GM23338 (cell line): ENCODE measurements around the gene EBPL. TPM values are rescaled to one million over a fixed set of nuclear protein-coding genes. Genes with fewer than 3 reads are reported as not detected.
"Not testable (repeated sequence)": the region's sequence is repeated elsewhere in the genome, so short reads cannot be mapped to it uniquely, and the experiment has no call there.

Source experiments
- ATAC-seq: fragments of 200-7000 bp; cut with Tn5 transposase; 3 replicates; pipeline ENCODE4 v1.9.1; 2020
- DNase-seq: peaks from one replicate; pipeline ENCODE4 v3.0.0-alpha.2; 2015; ENCODE audit warnings: low spot score
- H2AFZ ChIP-seq: fragments of 200-600 bp; sonication (generic); 2 replicates; pipeline ENCODE4 v1.8.0; 2016; ENCODE audit warnings: antibody characterized with exemption, mild to moderate bottlenecking, moderate library complexity
- H3F3A ChIP-seq: fragments of 200-600 bp; sonication (generic); replicated peaks from 2 replicates; pipeline ENCODE4 v1.8.0; 2017; ENCODE audit warnings: antibody characterized with exemption, mixed run types, low read depth
- H3K27ac ChIP-seq: fragments of 200-600 bp; sonication (generic); 2 replicates; pipeline ENCODE4 v1.6.1; 2016; ENCODE audit warnings: low read depth
- H3K27me3 ChIP-seq: fragments of 200-600 bp; sonication (generic); 2 replicates; pipeline ENCODE4 v1.8.0; 2016; ENCODE audit warnings: mild to moderate bottlenecking, mixed run types, moderate library complexity; ENCODE audit not compliant: insufficient read depth
- H3K36me3 ChIP-seq: fragments of 200-600 bp; sonication (generic); 2 replicates; pipeline ENCODE4 v1.8.0; 2016; ENCODE audit warnings: mild to moderate bottlenecking; ENCODE audit not compliant: insufficient read depth
- H3K4me1 ChIP-seq: fragments of 200-600 bp; sonication (generic); 2 replicates; pipeline ENCODE4 v1.8.0; 2016; ENCODE audit warnings: mild to moderate bottlenecking, moderate library complexity; ENCODE audit not compliant: insufficient read depth
- H3K4me2 ChIP-seq: fragments of 200-600 bp; sonication (generic); 2 replicates; pipeline ENCODE4 v1.7.1; 2017; ENCODE audit warnings: mixed run types
- H3K4me3 ChIP-seq: fragments of 200-600 bp; sonication (generic); 2 replicates; pipeline ENCODE4 v1.6.1; 2016; ENCODE audit warnings: mixed run types
- H3K79me2 ChIP-seq: fragments of 200-600 bp; sonication (generic); replicated peaks from 2 replicates; pipeline ENCODE4 v1.8.0; 2017; ENCODE audit warnings: mild to moderate bottlenecking; ENCODE audit not compliant: insufficient read depth
- H3K9me2 ChIP-seq: fragments of 200-600 bp; sonication (generic); 2 replicates; pipeline ENCODE4 v1.8.0; 2017; ENCODE audit not compliant: insufficient read depth
- H4K20me1 ChIP-seq: fragments of 200-600 bp; sonication (generic); replicated peaks from 2 replicates; pipeline ENCODE4 v1.8.0; 2017; ENCODE audit warnings: mild to moderate bottlenecking; ENCODE audit not compliant: insufficient read depth
- H3K27ac Mint-ChIP-seq: 2 replicates; pipeline ENCODE4 v1.8.0; 2020; ENCODE audit warnings: inconsistent platforms, mild to moderate bottlenecking, moderate library complexity, mixed read lengths
- H3K27me3 Mint-ChIP-seq: 3 replicates; pipeline ENCODE4 v1.8.0; 2022; ENCODE audit warnings: low read depth, mild to moderate bottlenecking, moderate library complexity, mixed read lengths, inconsistent platforms; ENCODE audit not compliant: insufficient read depth, poor library complexity
- H3K36me3 Mint-ChIP-seq: 3 replicates; pipeline ENCODE4 v1.8.0; 2021; ENCODE audit warnings: low read depth, mild to moderate bottlenecking, inconsistent platforms, moderate library complexity, mixed read lengths
- H3K4me1 Mint-ChIP-seq: 3 replicates; pipeline ENCODE4 v1.8.0; 2020; ENCODE audit warnings: mild to moderate bottlenecking, inconsistent platforms, mixed read lengths
- H3K4me3 Mint-ChIP-seq: 3 replicates; pipeline ENCODE4 v1.8.0; 2021; ENCODE audit warnings: moderate library complexity, mild to moderate bottlenecking, inconsistent platforms, mixed read lengths
- H3K9me3 Mint-ChIP-seq: 3 replicates; pipeline ENCODE4 v1.8.0; 2020; ENCODE audit warnings: moderate library complexity, mild to moderate bottlenecking, inconsistent platforms, mixed read lengths
- CREB1 ChIP-seq: fragments of 250-450 bp; sonication (Bioruptor Pico); IDR thresholded peaks from 2 replicates; pipeline ENCODE4 v1.5.0; 2020; ENCODE audit warnings: low read depth, mild to moderate bottlenecking, moderate library complexity
- EZH2 ChIP-seq: fragments of 200-600 bp; sonication (generic); IDR thresholded peaks from one replicate; pipeline ENCODE4 v1.8.0; 2017; ENCODE audit warnings: antibody characterized with exemption, mild to moderate bottlenecking, low read depth; ENCODE audit not compliant: unreplicated experiment
- EZH2phosphoT487 ChIP-seq: fragments of 200-600 bp; sonication (generic); IDR thresholded peaks from one replicate; pipeline ENCODE4 v1.8.1; 2018; ENCODE audit warnings: antibody characterized with exemption; ENCODE audit not compliant: unreplicated experiment
- JUNB ChIP-seq: IDR thresholded peaks from one replicate; pipeline ENCODE4 v1.6.1; 2016; ENCODE audit warnings: antibody characterized with exemption; ENCODE audit not compliant: unreplicated experiment
- NANOG ChIP-seq: IDR thresholded peaks from 2 replicates; pipeline ENCODE4 v1.6.1; 2016; ENCODE audit warnings: antibody characterized with exemption, borderline replicate concordance
- POLR2AphosphoS5 ChIP-seq: IDR thresholded peaks from 2 replicates; pipeline ENCODE4 v1.6.1; 2016; ENCODE audit warnings: antibody characterized with exemption, low read depth
- STAT1 ChIP-seq: IDR thresholded peaks from one replicate; pipeline ENCODE4 v1.6.1; 2016; ENCODE audit warnings: antibody characterized with exemption; ENCODE audit not compliant: unreplicated experiment
- ZNF114 ChIP-seq: fragments of 250-450 bp; sonication (Bioruptor Pico); IDR thresholded peaks from 2 replicates; pipeline ENCODE4 v1.5.0; 2020; ENCODE audit warnings: mild to moderate bottlenecking, moderate library complexity
- ZNF331 ChIP-seq: fragments of 250-450 bp; sonication (Bioruptor Pico); IDR thresholded peaks from 2 replicates; pipeline ENCODE4 v1.5.0; 2020; ENCODE audit warnings: low read depth, mild to moderate bottlenecking, moderate library complexity
- polyA plus RNA-seq: library from polyadenylated mRNA; unstranded; fragments of >200 nt; fragmentation: Nextera tagmentation; extraction: Ambion mirVana; gene quantifications from 2 replicates; pipeline ENCODE4 v1.2.1, GENCODE V29; 2016
- total RNA-seq: library from RNA; depleted of rRNA; stranded (reverse); fragments of >200 nt; shearing (Covaris generic); gene quantifications from 2 replicates; pipeline ENCODE4 v1.2.3, GENCODE V29; 2014
- TF ChIP-seq, protein P1 (sequence below): IDR thresholded peaks from one replicate; pipeline ENCODE4 v1.6.1; 2018; ENCODE audit warnings: antibody characterized with exemption; ENCODE audit not compliant: unreplicated experiment

Gene EBPL
- total and polyA plus RNA-seq, 2 experiments from 2014 or later, result 231 to 245 TPM

DNA sequence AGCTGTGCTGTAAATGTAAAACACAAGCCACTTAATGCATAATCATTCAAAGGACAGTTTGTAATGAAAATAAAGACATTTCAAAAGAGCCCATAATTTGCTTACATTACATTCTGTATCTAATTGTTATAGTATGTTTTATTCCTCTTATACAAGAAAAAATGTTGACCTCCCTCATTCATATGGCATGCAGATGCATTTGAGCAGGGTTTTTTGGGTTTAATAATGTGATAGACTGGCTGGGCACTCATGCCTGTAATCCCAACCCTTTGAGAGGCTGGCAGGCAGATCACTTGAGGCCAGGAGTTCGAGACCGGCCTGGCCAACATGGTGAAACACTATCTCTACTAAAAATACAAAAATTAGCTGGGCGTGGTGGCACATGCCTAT, 74.6 kb downstream of the EBPL start:
- Mint-ChIP-seq H3K36me3 (no peaks in the 10 kb centered on the region), H3K27ac (no peak overlapping the region), H3K4me3 (no peak overlapping the region), H3K9me3 (no peaks in the 10 kb centered on the region), H3K27me3 (no peaks in the 10 kb centered on the region), H3K4me1 (no peaks in the 10 kb centered on the region)
- H3K9me2 ChIP-seq, result no peaks in the 10 kb centered on the region
- no peaks in the 10 kb centered on the region for H3K27me3 ChIP-seq
- H3K27ac ChIP-seq, result no peak overlapping the region
- no peak overlapping the region for H3K4me3 ChIP-seq
- no peak overlapping the region for H3K4me2 ChIP-seq
- H3K79me2 ChIP-seq, result no peaks in the 10 kb centered on the region
- no peaks in the 10 kb centered on the region for H3K36me3 ChIP-seq
- H4K20me1 ChIP-seq, result no peaks in the 10 kb centered on the region
- H3K4me1 ChIP-seq, result no peaks in the 10 kb centered on the region
- no peaks in the 10 kb centered on the region for H3F3A ChIP-seq
- DNase-seq (no peak), ATAC-seq (no peak)
- H2AFZ ChIP-seq, result no peak overlapping the region
- TF ChIP-seq STAT1 (no peak), ZNF114 (CRISPR knock-in tag) (no peak), JUNB (no peak), EZH2phosphoT487 (no peak), ZNF331 (no peak), POLR2AphosphoS5 (no peak), CREB1 (no peak), EZH2 (no peak)

DNA sequence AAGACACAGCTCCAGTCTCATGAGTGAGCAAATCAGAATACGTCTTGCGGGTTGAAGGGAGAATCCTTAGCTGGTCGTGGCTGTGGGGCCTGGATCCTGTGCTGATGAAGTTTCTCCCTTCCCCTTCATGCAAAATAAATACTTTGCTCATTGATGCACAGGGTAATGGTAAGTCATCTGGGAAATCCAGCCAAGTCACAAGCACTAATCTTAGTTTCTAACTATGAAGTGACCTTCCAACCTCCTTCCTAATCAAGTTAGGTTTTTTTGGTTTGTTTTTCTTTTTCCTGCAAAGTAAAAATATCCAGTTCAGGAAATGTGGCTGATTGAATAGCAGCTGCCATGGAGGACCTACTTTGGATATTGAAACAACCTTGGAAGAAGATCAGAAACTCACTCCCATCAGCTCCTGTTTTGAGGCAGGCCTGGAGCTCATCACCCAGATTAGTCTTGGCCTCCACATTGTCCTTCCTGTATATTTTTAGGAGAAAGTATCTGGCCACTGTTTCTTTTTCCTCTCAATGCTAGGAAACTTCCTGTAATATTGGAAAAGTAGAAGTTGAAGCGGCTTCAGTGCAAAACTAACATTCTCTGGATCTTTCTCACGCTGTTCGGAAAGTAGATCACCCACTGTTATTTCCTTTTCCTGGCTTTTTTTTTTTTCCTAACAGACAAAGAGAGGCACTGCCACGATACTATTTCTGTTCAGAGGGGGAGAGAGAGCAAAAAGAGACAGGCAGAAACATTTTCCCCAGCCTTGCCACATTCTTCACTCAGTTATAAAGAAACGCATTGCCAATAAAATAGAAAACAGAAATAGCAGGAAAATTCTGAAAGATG, 75.2 kb downstream of the EBPL start:
- no peak for ATAC-seq
- Mint-ChIP-seq H3K4me1 (no peaks in the 10 kb centered on the region), H3K4me3 (no peak overlapping the region), H3K27ac (no peak overlapping the region), H3K36me3 (no peaks in the 10 kb centered on the region), H3K27me3 (no peaks in the 10 kb centered on the region), H3K9me3 (no peaks in the 10 kb centered on the region)
- H3K9me2 ChIP-seq, result no peaks in the 10 kb centered on the region
- H2AFZ ChIP-seq, result peak overlapping the region; percentile 52
- no peak overlapping the region for H3K27ac ChIP-seq
- no peaks in the 10 kb centered on the region for H3K27me3 ChIP-seq
- no peak overlapping the region for H3K4me2 ChIP-seq
- DNase-seq, result no peak
- H3K4me1 ChIP-seq, result no peaks in the 10 kb centered on the region
- no peaks in the 10 kb centered on the region for H3K79me2 ChIP-seq
- no peaks in the 10 kb centered on the region for H3K36me3 ChIP-seq
- TF ChIP-seq EZH2phosphoT487, result no peak
- TF ChIP-seq JUNB, result no peak
- no peak for TF ChIP-seq NANOG
- TF ChIP-seq CREB1, result no peak
- no peak for TF ChIP-seq ZNF114 (CRISPR knock-in tag)
- TF ChIP-seq EZH2, result no peak
- TF ChIP-seq, protein P1, sequence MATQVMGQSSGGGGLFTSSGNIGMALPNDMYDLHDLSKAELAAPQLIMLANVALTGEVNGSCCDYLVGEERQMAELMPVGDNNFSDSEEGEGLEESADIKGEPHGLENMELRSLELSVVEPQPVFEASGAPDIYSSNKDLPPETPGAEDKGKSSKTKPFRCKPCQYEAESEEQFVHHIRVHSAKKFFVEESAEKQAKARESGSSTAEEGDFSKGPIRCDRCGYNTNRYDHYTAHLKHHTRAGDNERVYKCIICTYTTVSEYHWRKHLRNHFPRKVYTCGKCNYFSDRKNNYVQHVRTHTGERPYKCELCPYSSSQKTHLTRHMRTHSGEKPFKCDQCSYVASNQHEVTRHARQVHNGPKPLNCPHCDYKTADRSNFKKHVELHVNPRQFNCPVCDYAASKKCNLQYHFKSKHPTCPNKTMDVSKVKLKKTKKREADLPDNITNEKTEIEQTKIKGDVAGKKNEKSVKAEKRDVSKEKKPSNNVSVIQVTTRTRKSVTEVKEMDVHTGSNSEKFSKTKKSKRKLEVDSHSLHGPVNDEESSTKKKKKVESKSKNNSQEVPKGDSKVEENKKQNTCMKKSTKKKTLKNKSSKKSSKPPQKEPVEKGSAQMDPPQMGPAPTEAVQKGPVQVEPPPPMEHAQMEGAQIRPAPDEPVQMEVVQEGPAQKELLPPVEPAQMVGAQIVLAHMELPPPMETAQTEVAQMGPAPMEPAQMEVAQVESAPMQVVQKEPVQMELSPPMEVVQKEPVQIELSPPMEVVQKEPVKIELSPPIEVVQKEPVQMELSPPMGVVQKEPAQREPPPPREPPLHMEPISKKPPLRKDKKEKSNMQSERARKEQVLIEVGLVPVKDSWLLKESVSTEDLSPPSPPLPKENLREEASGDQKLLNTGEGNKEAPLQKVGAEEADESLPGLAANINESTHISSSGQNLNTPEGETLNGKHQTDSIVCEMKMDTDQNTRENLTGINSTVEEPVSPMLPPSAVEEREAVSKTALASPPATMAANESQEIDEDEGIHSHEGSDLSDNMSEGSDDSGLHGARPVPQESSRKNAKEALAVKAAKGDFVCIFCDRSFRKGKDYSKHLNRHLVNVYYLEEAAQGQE, result no peak
- TF ChIP-seq POLR2AphosphoS5, result no peak
- no peaks in the 10 kb centered on the region for H3F3A ChIP-seq
- no peaks in the 10 kb centered on the region for H4K20me1 ChIP-seq
- H3K4me3 ChIP-seq, result no peak overlapping the region

DNA sequence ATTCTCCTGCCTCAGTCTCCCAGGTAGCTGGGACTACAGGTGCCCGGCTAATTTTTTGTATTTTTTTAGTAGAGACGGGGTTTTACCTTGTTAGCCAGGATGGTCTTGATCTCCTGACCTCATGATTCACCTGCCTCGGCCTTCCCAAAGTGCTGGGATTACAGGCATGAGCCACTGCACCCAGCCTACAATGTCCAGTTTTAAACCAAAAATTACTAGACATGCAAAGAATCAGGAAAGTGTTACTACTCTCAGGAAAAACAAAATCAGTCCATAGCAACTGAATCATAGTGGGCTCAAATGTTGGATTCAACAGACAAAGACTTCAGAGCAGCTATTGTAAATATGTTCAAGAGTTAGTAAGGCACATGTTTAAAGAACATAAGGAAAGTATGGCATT, 79.2 kb downstream of the EBPL start:
- not testable (repeated sequence) for H3K4me3 ChIP-seq, H3K36me3 ChIP-seq, H3K27ac Mint-ChIP-seq, H3K36me3 Mint-ChIP-seq, H4K20me1 ChIP-seq, H3K27me3 Mint-ChIP-seq, H3K79me2 ChIP-seq, H3K4me2 ChIP-seq, H3K27me3 ChIP-seq, H3K4me1 ChIP-seq, H3F3A ChIP-seq, DNase-seq, H2AFZ ChIP-seq, H3K4me1 Mint-ChIP-seq, H3K27ac ChIP-seq, H3K9me2 ChIP-seq, ATAC-seq, H3K4me3 Mint-ChIP-seq, H3K9me3 Mint-ChIP-seq
